GM19468 (cell line): Measurements from ENCODE around the gene PRKCE.
"Not testable (repeated sequence)": the region's sequence is repeated elsewhere in the genome, so short reads cannot be mapped to it uniquely, and the experiment has no call there.

Experiments
- ATAC-seq: cut with Tn5 transposase; IDR thresholded peaks from one replicate; pipeline ENCODE4 v1.9.1; 2021; ENCODE audit warnings: mild to moderate bottlenecking, moderate library complexity, moderate number of reproducible peaks; ENCODE audit not compliant: unreplicated experiment; ENCODE audit errors: extremely low read depth

The PRKCE gene

GRCh38 chr2:45843136-45843535 is 191.7 kb downstream of the PRKCE start:
- no peak for ATAC-seq

DNA sequence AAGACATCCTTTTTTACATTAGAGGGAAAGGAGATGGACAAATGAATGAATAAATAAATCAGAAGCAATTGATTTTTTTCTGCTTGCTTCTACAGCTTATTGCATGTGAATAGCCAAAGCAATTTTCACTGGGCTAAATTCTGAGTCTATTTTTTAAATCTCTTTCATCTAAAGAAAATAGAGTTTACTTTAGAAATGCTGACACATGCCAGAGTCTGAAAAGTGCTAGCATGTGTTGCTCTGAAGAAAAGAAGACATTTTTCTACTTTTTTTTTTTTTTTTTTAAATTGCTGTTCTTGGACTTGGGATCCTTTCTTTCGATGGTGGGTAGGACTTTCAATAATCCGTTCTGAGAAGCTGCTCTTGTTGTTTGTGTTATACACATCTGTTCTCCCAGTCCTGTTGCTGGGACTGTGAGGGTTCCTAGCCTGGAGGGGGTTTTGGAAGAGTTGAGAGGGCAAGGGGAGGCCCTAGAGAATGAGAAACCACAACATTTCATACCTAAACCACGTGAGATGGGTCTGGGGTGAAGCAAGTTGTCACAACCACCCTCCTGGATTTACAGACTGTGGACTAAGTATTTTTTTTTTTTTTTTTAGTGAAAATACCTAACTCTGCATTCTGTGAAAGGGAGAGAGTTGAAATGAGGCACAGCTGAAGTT is 193.5 kb downstream of the PRKCE start:
- no peak for ATAC-seq

DNA sequence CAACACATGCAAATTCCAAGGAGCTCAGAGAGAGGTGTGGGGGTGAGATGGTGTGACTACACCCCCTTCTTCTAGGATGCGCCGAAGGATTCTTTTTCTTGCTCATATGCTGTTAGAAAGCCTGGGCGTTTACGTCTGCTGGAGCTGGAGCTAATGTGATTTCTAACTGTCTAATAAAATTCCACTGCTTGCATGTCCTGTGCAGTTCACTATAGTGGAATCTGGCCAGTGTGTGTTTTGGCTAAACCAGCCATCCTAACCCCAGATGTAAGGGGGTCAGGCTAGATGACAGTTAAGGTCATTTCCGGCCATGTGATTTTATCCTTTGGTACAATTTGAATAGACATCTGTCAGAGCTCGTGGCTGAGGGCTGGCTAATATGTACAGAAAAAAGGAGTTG is 194.1 kb downstream of the PRKCE start:
- no peak for ATAC-seq

DNA sequence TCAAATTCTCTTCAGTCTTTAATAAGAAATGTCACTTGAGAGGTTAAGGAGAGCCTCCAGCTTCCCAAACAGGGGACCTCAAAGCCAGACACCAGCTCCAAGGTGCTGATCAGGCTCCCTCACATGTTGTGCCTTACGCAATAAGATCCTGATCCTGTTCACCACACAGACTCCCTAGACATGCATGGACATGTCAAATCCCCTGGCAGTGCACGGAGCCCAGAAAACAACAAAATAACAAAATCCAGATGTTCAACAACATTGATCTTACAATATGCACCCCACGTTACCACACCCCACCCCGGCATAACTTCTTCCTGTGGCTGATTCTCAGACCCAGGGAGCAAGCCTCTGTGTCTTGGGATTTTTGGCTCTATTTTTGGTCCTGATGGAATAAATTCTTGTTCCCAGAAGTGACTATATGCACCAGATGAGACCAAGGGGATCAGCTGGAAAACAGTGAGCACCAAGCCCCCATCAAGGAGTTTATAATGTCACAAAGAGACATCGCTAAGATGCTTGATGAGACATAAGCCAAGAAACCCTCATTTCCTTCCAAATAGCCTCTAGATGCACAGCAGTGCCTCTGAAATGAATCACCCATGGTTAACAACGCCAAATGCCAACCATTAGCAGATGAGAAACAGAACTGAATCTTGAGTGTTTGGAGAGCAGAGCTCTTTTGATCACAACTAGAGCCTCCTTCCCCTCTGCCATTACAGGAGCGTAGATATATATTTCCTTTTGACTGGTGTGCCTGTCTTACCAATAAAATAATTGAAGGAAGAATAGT is 198.2 kb downstream of the PRKCE start:
- ATAC-seq = no peak

- no peak for ATAC-seq
These were observed 199.1 kb downstream of the PRKCE start for GRCh38 chr2:45850558-45850957.

DNA sequence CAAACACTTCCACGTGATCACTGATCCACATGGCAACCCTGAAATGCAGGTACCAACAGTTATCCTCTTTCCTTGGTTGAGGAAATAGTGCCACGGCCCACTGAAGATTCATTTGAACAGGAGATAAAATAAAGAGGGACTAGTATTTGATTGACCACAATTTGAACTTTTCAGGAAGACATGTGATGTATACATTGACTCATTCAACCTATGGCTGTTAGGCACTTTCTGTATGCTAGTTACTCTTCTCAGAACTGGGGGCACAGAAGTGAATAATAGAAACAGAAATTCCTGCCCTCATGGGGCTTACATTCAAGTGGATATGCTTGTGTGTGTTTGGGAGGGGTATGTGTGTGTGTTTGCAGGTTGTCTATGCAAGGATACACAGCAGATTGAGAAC is 199.6 kb downstream of the PRKCE start:
- ATAC-seq = no peak

DNA sequence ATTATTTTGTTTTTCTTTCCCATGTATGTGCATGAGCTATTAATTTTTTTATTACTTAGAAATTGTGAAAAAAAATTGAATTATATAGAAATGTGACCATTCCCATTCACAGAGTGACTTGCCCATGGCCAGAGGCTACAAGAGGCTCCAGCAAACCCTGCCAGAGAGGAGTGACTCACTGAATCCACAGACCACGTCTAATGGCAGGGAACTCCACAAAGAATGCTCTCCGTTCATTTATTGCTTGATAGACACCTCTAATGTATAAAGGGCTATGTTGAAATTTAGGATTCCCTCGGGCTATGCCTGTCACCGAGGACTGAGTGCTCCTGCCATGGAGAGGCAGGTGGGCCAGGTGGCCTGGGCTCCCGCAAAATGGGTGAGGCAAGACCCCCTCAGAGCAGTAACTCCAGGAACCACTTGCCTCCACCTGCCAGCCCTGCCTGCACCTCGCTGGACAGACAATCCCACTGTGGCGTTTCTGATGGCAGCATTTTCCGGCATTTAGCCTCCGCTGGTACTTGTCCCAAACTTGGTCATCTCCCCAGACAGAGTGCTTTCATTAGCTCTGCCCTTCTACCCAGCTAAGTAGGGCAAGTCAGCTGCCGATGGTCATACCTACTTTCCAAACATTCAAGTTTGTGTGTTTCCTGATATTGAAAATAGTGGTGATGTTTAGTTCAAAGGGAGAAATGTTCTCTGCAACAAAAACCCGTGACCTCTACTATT is 200.3 kb downstream of the PRKCE start:
- ATAC-seq = no peak

DNA sequence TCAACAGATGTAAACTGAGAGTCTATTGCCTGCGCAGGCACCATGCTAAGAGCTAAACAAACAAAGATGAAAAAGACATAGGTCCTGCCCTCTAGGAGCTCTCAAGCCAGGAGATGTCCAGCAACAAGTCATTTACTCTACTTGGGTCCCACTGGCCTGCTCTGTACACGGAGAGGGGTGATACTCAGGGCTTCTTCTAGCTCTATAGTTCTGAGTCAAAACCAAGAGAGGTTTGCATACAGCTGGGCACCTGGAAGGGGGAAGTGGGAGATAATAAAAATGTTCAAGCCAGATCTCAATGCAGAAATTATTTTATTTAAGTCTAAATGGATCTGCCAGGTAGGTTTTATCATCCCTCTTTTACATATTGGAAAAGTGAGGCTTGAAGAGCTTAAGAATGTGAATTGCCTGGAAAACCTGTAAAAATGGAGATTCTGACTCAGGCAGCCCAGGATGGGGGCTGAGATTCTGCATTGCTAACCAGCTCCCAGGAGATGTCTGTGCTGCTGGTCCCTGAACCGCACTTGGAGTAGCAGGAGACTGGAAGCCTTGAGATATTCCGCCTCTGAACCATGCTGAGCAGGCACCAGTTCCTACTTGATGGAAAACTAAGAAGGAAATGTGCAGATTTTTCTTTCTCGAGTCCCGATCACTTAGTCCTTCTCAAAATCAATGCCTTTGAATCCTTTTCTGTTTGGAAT is 201.1 kb downstream of the PRKCE start:
- ATAC-seq = no peak

DNA sequence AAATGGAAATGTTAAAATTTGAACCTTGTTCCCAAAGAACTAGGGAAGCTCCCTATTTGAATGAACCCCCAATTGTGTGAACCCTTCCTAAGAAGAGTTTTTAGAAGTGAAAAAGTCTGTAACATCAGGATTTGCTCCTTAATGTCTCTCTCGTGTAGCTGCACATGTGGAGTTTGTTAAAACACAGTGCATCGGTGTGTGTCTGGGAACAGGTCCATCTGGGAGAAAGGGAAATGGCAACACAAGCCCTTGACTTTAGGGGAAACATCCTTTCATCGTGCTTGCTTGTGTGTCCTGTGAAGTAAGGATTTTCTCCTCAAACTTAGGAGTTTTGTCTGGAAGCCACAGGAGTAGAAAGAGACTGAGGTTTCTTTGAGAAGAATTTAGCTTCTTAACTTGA is 203.9 kb downstream of the PRKCE start:
- ATAC-seq = no peak

- ATAC-seq = no peak
These were observed 205.2 kb downstream of the PRKCE start for GRCh38 chr2:45856391-45857274.

GRCh38 chr2:45857275-45857609 is 205.8 kb downstream of the PRKCE start:
- no peak for ATAC-seq

GRCh38 chr2:45857867-45858520 is 206.5 kb downstream of the PRKCE start:
- ATAC-seq = no peak

- ATAC-seq = not testable (repeated sequence)
These were observed 207.4 kb downstream of the PRKCE start for GRCh38 chr2:45858872-45859271.

DNA sequence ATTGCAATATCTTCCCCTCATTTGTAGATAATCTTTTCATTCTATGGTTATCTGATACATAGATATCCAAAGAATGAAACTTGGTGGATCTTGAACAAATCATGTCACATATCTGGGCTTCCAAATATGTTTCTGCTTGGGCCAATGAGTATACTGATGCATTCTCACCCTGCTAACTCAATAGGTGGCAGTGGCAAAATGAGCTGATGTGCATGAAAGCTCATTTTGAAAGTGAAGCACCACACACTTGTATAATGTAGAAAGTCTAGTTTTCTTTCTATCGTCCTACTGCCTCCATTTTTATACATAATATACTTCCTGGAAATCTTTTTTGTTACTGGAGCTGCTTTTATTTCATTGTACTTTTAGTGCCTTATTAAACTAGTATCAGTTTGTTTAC is 208.2 kb downstream of the PRKCE start:
- no peak for ATAC-seq

DNA sequence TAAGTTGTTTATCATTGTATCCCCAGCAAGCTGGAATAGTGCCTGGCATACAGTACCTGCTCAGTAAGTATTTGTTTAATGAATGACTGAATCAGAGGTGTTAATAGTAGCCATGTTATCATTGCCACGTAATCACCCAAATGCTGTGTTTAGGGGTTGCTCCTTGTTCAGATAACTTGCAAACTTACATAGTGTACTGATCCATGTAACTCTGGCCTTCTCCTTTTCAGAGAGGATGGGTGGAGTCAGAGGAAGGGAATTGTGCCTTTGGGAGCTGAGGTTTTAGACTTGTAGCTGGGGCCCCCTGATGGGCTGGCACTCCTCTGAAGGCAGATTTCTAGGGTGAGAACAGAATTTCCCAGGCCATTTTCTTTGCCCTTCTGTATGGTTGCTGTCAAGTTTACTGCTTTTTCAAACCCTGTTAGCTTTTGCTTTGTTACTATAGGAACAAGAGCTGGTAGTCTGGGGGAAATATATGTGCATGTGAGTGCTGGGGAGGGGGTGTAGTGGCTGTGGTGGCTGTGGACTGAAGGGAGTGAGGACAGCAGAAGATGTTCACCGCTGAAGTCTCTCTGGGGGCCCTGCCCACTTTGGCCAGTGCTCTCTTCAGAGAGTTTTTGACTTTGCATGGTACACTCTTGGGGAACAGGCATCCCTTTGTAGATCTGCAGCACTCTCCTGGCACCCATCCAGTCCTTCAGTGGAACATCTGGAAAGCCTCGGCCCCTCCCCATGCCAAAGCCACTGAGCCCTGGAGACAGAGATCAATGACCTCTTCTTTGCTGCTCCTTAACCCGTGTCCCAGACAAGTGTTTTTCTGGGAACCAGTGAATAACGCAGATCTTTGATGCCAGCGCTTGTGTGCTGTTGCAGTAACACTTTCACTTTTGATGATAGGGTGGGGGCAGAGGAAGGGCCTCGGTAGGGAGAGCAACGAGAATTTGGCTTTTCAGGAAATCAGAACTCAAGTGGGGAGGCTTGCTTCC is 209.0 kb downstream of the PRKCE start:
- no peak for ATAC-seq

- ATAC-seq = no peak
These were observed 211.4 kb downstream of the PRKCE start for GRCh38 chr2:45862843-45863242.

DNA sequence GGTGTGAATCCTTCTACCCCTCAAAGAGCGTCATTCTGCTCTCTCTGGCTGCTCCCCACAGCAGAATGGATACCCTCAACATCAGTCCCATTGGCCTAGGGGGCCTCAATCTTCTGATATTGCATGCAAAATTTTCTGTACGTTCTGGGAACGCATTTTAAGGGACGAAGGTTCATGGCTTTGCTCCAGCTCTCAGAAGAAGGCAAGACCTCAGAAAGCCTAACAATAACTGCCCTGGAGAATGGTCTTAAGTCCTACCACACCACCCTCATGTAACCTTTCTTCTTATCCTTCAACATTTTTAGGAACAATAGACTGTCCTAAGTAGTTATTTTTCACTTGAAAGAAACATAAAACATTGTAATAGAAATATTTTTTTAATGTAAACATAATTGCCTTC is 212.6 kb downstream of the PRKCE start:
- no peak for ATAC-seq

DNA sequence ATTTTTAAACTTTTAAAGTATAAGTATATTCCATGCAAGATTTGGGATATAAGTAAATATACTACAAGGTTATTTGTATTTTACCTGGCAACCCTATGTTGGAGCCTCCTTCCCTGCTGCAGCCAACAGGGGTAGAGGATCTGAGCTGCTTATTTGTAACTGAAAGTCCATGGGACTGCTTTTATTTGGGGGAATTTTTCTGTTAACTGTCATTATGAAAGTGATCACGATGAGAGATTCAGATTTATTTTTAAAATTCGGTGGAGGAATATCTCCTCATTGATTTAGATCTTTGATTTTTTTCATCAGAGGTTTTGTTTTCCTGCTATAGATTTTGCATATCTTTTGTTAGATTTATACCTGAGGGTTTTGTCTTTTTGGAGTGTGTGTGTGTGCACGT is 215.9 kb downstream of the PRKCE start:
- no peak for ATAC-seq
